Measurements from ENCODE around the gene C20orf141.
"Not testable (repeated sequence)": the region's sequence is repeated elsewhere in the genome, so short reads cannot be mapped to it uniquely, and the experiment has no call there.

C20orf141 gene

DNA sequence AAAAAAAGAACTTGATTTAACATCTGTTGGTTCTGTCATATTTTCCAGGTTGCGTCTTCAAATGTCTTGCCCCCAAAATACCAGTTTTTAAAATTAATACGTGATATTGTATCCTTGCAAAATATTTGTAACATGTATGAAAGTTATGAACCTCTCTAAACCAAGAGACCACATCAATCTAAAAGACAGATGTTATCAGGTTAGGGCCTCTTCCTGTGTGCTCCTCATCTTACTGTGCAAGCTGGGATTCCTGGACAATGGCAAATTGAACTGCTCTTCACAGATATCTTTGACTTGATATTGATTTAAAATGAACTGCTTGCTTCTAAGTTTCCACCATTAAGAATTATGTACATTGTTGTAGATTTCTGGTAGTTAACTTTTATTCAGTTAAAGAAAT is 11.0 kb downstream of the C20orf141 start:
- Mint-ChIP-seq H3K27ac (no peak overlapping the region), H3K4me1 (ENCODE audit: low read depth) (peaks cover 22% of the 10 kb centered on the region), H3K36me3 (peaks cover 2% of the 10 kb centered on the region), H3K4me3 (peak overlapping the region; percentile 52), H3K9me3 (ENCODE audit: low read depth) (no peaks in the 10 kb centered on the region), H3K27me3 (peaks cover 9% of the 10 kb centered on the region)

DNA sequence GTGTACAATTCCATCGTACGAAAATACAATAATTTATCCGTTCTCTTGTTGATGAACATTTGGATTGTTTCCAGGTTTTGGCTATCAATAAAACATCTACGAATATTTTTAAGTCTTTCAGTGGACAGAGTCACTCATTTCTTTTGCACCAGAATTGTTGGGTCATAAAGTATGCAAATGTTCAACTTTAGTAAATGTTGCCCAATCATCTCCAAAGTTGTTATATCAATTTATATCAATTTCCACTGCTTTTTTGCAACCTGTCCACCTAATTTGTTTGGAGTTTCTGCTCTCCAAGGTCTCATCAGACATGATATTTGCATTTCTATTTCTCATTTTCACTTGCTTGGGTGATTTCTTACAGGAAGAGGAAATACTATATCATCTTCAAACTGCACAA is 11.9 kb downstream of the C20orf141 start:
- Mint-ChIP-seq H3K27ac (no peak overlapping the region), H3K27me3 (peaks cover 7% of the 10 kb centered on the region), H3K4me3 (no peak overlapping the region), H3K9me3 (ENCODE audit: low read depth) (no peaks in the 10 kb centered on the region), H3K36me3 (peaks cover 2% of the 10 kb centered on the region), H3K4me1 (ENCODE audit: low read depth) (peaks cover 19% of the 10 kb centered on the region)

DNA sequence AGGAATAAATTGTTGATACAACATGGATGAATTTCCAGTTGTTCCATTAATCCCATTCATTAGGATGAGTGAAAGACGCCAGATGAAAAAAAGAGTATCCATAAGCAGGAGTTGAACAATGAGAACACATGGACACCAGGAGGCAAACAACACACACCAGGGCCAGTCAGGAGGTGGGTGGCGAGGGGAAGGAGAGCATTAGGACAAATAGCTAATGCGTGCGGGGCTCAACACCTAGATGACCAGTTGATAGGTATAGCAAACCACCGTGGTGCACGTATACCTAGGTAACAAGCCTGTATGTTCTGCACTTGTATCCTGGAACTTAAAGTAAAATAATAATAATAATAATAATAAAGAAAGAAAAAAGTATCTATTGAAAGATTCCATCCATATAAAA is 14.6 kb downstream of the C20orf141 start:
- Mint-ChIP-seq H3K4me1 (ENCODE audit: low read depth) (peaks cover 17% of the 10 kb centered on the region), H3K36me3 (peaks cover 2% of the 10 kb centered on the region), H3K4me3 (no peak overlapping the region), H3K27ac (no peak overlapping the region), H3K9me3 (ENCODE audit: low read depth) (no peaks in the 10 kb centered on the region), H3K27me3 (peaks cover 5% of the 10 kb centered on the region)

DNA sequence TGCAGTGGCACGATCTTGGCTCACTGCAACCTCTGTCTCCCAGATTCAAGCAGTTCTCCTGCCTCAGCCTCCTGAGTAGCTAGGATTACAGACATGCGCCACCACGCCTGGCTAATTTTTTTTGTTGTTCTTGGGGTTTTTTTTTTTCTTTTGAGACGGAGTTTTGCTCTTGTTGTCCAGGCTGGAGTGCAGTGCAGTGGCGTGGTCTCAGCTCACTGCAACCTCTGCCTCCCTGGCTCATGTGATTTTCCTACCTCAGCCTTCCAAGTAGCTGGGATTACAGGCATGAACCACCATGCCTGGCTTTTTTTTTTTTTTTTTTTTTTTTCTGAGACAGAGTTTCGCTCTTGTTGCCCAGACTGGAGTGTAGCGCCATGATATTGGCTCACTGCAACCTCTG is 16.4 kb downstream of the C20orf141 start:
- H3K4me1 Mint-ChIP-seq (ENCODE audit: low read depth): peaks cover 11% of the 10 kb centered on the region
- not testable (repeated sequence) for H3K27ac Mint-ChIP-seq; H3K36me3 Mint-ChIP-seq; H3K27me3 Mint-ChIP-seq; H3K9me3 Mint-ChIP-seq (ENCODE audit: low read depth); H3K4me3 Mint-ChIP-seq

DNA sequence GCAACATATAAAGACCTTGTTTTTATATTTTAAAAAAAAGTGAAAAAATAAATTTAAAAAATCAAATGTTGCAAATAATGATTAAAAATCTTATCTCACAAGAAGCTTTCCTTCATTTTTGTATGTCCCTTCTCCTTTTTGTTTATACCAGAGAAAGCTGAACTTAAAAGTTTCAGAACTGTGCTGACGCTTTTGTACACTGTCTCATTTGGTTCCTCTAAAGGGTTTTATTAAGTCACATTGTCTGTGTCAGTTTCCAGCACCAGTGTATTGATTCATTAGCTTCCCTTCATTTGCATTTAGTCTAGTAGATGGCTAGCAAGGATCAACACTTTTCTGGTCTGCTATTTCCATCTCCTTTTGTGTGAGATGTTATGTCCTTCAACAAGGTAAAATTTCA is 19.0 kb downstream of the C20orf141 start:
- H3K4me1 Mint-ChIP-seq (ENCODE audit: low read depth): peaks cover 16% of the 10 kb centered on the region
- H3K9me3 Mint-ChIP-seq (ENCODE audit: low read depth): no peaks in the 10 kb centered on the region
- no peaks in the 10 kb centered on the region for H3K27me3 Mint-ChIP-seq
- no peak overlapping the region for H3K27ac Mint-ChIP-seq
- H3K4me3 Mint-ChIP-seq: no peak overlapping the region
- H3K36me3 Mint-ChIP-seq: peaks cover 3% of the 10 kb centered on the region

DNA sequence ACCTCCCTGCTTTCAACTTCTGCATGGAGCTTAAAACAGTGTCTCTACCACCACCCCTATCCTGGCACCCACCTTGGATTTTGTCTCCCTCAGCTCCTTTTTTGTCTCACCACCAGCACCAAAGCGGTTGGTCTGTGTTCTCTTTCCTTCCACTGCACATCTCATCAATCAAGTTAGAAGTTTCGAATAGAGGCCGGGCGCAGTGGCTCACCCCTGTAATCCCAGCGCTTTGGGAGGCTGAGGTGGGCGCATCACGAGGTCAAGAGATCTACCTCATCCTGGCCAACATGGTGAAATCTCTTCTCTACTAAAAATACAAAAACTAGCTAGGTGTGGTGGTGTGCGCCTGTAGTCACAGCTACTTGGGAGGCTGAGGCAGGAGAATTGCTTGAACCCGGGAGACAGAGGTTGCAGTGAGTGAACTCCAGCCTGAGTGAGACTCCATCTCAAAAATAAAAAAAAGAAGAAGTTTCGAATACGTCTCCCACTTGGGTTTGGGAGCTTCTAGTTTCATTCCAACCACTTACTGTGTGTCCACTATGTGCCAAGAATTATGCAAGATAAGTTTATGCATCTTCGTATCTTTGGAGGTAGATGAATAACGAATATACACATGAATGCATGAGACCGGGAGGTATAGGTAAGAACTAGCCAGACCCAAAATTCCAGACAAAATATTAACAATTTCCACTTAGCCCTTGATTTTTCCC is 19.8 kb downstream of the C20orf141 start:
- peaks cover 3% of the 10 kb centered on the region for H3K36me3 Mint-ChIP-seq
- H3K9me3 Mint-ChIP-seq (ENCODE audit: low read depth): no peaks in the 10 kb centered on the region
- H3K27ac Mint-ChIP-seq: no peak overlapping the region

DNA sequence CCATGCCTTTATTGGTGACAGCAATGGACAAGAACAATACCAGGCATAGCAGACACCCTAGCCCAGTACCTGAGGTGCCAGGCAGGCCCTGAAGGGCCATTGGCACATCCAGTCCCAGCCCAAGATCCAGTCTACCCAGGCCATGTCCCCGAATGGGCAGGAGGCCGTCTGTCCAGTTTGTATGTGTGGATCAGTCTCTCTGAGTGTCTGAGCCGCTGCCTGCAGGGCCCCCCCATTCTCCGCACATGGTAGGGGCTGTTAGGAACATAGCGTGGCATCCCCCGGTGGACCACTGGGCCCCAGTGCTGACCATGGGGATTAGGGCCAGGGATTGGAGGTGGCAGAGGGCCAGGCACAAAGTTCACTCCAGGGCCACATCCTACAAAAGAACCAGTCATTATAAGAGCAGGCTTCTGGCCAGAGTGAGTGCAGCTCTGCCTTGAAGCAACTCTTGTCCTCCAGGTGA is 20.6 kb downstream of the C20orf141 start:
- H3K4me1 Mint-ChIP-seq (ENCODE audit: low read depth): peaks cover 23% of the 10 kb centered on the region
- peaks cover 3% of the 10 kb centered on the region for H3K36me3 Mint-ChIP-seq
- H3K27ac Mint-ChIP-seq: no peak overlapping the region
- no peaks in the 10 kb centered on the region for H3K27me3 Mint-ChIP-seq
- no peak overlapping the region for H3K4me3 Mint-ChIP-seq
- H3K9me3 Mint-ChIP-seq (ENCODE audit: low read depth): no peaks in the 10 kb centered on the region

More for the DNA sequence above, 19.8 kb downstream of the C20orf141 start:
- Mint-ChIP-seq H3K4me3 (no peak overlapping the region), H3K27me3 (no peaks in the 10 kb centered on the region), H3K4me1 (ENCODE audit: low read depth) (peaks cover 21% of the 10 kb centered on the region)

DNA sequence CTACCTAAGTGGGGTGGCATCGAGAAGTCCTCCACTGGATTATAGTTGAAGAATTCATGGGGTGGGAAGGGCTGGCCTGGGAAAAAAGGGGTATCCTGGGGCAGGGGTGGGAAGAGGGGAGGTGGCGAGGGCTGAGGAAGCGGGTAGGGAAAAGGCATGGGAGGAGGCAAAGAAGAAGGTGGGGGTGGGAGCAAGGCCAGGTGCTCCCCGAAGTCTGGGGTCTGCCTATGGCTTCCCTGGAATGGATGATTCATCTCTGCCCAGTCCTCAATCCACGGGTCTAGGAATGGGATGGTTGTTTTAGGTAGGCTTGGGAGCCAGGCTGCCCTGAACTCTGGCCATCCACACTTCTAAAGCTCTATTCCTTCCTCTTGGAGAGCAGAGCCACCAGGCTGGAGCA is 21.2 kb downstream of the C20orf141 start:
- no peaks in the 10 kb centered on the region for H3K27me3 Mint-ChIP-seq
- H3K27ac Mint-ChIP-seq: no peak overlapping the region
- peaks cover 23% of the 10 kb centered on the region for H3K4me1 Mint-ChIP-seq (ENCODE audit: low read depth)
- H3K36me3 Mint-ChIP-seq: peaks cover 3% of the 10 kb centered on the region
- H3K4me3 Mint-ChIP-seq: no peak overlapping the region
- H3K9me3 Mint-ChIP-seq (ENCODE audit: low read depth): no peaks in the 10 kb centered on the region

DNA sequence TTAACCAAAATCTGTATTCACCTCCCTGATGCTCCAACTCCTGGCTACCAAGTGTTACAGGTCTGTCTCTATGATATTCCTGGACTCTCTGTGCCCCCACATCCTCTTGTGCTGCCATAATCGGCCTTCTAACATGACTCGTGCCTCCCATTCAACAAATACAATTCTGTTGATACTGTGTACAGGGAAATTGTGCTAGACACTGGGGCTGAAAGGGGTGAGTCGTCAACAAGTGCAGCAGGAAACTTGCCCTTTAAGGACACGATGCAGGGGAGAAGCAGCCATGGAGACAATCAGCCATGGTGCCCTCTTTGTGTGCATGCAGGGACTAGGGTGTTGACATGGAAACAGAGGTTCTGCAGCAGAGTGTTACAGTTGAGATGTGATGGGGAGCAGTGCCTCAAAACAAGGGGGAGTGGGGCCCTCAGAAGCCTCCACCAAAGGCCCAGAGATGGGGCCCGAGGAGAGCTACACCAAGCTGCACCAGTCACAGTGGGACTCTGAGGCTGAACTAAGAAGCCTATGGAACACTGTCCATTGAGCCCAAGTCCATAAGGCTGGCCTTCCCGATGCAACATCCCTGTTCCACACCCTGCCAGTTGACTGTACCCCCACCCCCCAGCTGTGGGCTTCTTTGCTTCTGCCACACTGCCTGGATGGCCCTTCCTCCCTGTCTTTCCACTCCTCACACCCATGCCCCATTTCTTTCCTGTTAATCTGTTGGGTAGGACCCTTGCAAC is 22.6 kb downstream of the C20orf141 start:
- Mint-ChIP-seq H3K27ac (no peak overlapping the region), H3K9me3 (ENCODE audit: low read depth) (no peaks in the 10 kb centered on the region), H3K36me3 (peaks cover 3% of the 10 kb centered on the region), H3K27me3 (no peaks in the 10 kb centered on the region), H3K4me1 (ENCODE audit: low read depth) (peaks cover 24% of the 10 kb centered on the region), H3K4me3 (no peak overlapping the region)

DNA sequence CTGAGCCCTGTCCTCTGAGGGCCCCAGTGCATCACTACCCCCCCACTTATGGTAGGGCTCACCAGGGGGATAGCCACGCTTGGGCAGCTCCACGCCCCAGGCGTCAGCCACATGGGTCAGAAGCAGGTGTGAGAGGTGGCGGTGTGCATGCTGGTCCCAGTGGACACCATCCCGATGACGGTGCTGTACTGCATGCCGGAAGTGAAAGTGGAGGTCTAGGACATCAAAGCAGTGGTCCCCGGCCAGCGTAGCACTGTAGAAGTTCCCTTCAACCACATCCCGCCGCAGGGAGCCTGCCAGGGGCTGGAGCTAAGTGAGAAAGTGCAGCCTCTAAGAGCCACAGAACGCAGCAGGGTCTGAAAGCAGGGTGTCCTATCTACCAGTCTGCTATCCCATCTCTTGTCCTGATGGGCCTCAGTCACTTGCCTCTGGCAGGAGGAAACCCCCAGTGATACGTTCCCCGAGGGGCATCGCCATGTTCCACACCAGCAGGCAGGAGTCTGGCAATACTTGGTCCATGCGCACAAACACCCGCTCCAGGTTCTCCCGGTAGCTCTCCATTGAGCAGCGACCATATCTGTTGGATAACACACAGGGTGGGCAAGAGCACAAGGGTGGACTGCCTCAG is 23.5 kb downstream of the C20orf141 start:
- peaks cover 27% of the 10 kb centered on the region for H3K4me1 Mint-ChIP-seq (ENCODE audit: low read depth)
- H3K9me3 Mint-ChIP-seq (ENCODE audit: low read depth): no peaks in the 10 kb centered on the region
- H3K36me3 Mint-ChIP-seq: peaks cover 3% of the 10 kb centered on the region
- no peak overlapping the region for H3K27ac Mint-ChIP-seq
- no peaks in the 10 kb centered on the region for H3K27me3 Mint-ChIP-seq
- peak overlapping the region; percentile 59 for H3K4me3 Mint-ChIP-seq

DNA sequence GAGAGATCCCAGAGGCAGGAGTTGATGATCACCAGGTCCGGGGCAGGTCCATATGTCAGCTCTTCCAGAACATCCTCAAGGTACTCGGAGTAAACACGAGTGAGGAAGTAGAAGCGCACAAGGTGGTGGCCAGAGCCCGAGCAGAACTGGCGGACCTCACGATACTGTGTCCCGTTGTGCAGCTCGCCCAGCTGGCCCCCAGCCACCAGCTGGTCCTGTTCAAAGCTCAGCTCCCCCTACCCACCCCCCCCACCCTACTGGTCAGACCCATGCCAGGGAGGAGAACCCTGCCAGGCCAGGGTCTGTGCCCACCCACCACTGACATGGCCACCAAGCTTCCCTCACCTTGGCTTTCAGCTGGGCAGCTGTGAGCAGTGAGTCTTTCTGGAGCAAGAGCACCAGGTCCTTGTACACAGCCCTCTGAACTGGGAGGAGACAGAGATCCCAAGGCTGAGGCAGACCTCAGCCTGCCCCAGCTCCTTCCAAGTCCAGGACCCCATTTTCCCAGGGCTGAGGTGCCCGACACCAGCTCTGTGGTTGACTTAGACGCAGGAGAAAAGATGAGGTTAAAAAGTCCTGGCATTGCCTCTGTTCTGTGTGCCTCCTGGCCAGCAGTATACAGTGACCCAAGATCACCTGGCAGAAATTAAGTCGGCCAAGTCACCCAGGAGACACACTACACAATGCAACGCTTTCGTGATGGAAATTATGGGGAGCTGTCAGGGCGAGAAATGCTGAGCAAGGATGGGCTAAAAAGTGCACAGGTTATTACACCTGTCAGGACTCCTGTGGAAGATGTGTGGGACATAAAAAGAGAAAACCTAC is 24.3 kb downstream of the C20orf141 start:
- H3K27me3 Mint-ChIP-seq: no peaks in the 10 kb centered on the region
- peak overlapping the region; percentile 90 for H3K4me3 Mint-ChIP-seq
- H3K9me3 Mint-ChIP-seq (ENCODE audit: low read depth): no peaks in the 10 kb centered on the region
- peak overlapping the region; percentile 95 for H3K27ac Mint-ChIP-seq
- H3K36me3 Mint-ChIP-seq: peaks cover 3% of the 10 kb centered on the region
- H3K4me1 Mint-ChIP-seq (ENCODE audit: low read depth): peaks cover 35% of the 10 kb centered on the region

DNA sequence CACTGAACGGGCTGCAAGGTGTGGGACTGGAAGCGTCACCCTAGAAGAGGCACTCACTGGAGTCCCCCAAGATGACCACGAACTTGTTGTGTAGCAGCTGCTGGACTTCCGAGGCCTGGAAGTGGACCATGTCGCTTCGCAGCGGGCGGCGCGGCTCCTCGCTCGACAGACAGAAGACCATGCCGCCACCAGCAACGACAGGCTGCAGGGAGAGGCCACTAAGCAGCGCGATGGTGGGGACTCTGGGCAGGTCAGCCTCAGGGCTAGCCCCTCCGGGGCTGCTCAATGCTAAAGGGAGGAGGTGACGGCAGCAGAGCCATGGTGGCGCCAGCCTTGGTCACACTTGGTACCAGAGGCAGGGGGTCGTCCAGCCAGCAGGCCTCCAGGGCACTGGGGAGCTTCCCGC is 24.9 kb downstream of the C20orf141 start:
- Mint-ChIP-seq H3K4me3 (peak overlapping the region; percentile 90), H3K9me3 (ENCODE audit: low read depth) (no peaks in the 10 kb centered on the region), H3K27me3 (no peaks in the 10 kb centered on the region), H3K27ac (peak overlapping the region; percentile 95), H3K4me1 (ENCODE audit: low read depth) (peaks cover 42% of the 10 kb centered on the region), H3K36me3 (peaks cover 6% of the 10 kb centered on the region)

DNA sequence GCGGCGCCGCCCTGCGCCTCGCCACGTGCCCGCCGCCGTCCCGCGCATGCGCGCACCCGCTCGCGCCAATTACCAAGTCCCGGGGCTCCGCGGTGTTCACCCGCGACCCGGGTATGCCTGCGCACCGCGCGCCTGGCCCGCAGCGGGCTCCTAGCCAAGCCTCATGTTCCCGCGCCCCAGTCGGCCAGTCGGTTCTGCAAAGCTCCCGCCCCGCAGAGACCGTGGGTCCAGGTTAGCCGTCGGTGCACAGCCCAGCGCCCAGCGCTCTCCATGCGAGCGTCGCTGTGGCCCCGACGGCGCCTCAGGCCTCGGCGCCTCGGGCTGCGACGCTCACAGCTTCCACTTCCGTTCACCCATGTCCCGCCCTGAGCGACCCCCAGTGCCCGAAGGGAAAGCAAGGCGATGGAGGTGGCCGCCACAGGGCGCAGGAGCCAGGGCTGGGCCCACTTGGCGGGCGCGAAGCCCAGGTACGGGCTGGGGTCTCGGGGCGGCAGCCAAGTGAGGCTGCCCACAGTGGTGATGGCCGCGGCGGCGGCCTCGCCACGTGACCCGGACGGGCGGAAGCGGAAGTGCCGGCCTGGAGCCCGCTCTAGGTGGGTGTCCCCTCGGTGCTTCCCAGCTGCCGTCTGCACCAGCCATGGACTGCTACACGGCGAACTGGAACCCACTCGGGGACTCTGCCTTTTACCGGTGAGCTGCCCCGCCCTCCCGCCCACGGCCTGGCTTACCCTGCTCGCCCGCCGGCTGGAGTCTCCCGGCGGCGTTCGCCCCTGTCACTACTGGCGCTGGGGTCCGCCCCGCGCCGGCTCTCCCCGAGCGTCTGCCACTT is 25.6 kb downstream of the C20orf141 start, which contains the start of the genes PCED1A and VPS16:
Gene PCED1A (minus strand): TSS at position 518 of the 829 bp plus-strand sequence. CDS start 743 bp downstream, outside the sequence.
Gene VPS16 (plus strand): TSS at position 608 of the 829 bp plus-strand sequence. CDS start 30 bp downstream, at position 638.
- Mint-ChIP-seq H3K4me1 (ENCODE audit: low read depth) (peaks cover 47% of the 10 kb centered on the region), H3K9me3 (ENCODE audit: low read depth) (no peaks in the 10 kb centered on the region), H3K4me3 (peak within 1 kb of the TSS; percentile 94), H3K27ac (peak within 1 kb of the TSS; percentile 95), H3K27me3 (no peaks in the 10 kb centered on the region), H3K36me3 (peaks cover 8% of the 10 kb centered on the region)

All from activated naive CD8-positive, alpha-beta T cell (primary cell).